ENCODE results near the gene SORCS2.

SORCS2 gene

DNA sequence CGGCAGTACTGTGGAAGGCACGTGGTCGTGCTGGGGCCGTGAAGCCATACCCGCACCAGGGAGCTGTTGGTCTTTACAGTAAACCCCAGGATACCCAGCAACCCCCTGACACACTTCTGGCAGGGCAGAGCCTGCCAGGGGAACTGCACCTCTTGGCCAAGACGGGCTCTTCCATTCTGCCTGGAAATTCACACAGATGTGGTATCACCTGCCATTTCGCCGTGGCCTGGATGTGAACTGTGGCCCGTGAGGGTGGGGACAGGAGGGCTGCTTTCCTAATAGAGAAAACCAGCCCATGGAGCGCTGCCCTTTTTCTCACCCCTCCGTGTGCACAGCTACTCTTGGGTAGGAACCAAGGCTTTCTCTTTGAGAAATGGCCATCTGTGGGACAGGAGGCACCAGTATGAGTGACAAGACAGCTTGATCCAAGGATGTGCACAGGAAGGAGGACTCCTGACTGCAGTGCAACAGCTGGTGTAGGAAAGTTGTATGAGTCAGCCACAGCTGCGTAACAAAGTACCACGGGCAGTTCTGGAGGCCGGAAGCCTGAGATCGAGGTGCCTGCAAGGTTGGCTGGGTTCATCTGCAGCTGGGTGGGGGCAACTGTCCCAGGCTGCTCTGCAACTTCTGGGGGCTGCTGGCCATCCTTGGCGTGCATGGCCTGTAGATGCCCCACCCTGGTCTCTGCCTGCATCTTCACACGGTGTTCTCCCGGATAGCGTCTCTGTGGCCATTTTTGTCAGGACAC, 146.7 kb downstream of the SORCS2 start:
- peaks cover 10% of the 10 kb centered on the region for H3K9me3 Mint-ChIP-seq
- H3K27ac Mint-ChIP-seq = no peak overlapping the region
- H3K27me3 Mint-ChIP-seq (ENCODE audit: low read depth) = no peaks in the 10 kb centered on the region
- no peak overlapping the region for H3K4me3 Mint-ChIP-seq
- H3K36me3 Mint-ChIP-seq (ENCODE audit: low read depth) = no peaks in the 10 kb centered on the region
- H3K4me1 Mint-ChIP-seq (ENCODE audit: low read depth) = no peaks in the 10 kb centered on the region
- DNase-seq (ENCODE audit: low spot score) = no peak

DNA sequence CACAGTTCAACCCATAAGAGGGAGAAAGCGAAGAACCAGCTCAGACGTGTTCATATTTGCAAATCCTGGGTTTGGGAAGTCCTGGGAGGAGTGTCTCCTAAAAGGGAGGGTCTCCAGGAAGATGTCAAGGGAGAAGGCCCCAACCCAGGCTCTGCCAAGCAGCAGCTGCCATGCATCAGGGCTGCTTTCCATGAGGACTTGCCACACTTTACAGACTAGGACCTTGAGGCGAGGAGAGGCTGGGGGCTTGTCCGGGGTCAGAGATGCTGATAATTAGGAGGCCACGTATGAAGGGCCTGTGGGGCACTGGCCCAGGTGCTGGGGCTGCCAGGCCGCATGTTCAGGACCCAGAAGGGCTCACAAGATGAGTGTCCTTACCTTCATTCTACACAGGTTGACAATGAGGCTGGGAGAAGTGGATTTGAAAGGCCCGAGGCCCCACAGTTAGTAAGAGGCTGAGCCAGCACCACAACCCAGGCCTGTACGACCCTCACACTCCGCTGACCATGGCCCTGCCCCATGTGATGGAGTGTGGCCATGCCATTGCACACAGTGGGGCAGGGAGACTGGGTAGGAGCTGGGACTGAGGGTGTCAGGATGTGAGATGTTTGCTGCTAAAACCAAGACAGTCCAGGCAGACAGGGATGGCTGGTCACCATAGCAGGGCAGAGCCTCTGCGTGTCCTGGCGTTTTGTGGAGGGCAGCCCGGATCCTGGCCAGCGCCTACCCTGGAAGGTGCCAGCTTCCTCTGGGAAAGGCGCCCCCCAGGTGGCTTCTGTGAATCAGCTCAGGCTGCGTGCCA, 147.6 kb downstream of the SORCS2 start:
- Mint-ChIP-seq H3K27me3 (ENCODE audit: low read depth) (no peaks in the 10 kb centered on the region), H3K27ac (no peak overlapping the region), H3K9me3 (peaks cover 10% of the 10 kb centered on the region), H3K4me1 (ENCODE audit: low read depth) (no peaks in the 10 kb centered on the region), H3K36me3 (ENCODE audit: low read depth) (no peaks in the 10 kb centered on the region), H3K4me3 (no peak overlapping the region)
- no peak for DNase-seq (ENCODE audit: low spot score)

DNA sequence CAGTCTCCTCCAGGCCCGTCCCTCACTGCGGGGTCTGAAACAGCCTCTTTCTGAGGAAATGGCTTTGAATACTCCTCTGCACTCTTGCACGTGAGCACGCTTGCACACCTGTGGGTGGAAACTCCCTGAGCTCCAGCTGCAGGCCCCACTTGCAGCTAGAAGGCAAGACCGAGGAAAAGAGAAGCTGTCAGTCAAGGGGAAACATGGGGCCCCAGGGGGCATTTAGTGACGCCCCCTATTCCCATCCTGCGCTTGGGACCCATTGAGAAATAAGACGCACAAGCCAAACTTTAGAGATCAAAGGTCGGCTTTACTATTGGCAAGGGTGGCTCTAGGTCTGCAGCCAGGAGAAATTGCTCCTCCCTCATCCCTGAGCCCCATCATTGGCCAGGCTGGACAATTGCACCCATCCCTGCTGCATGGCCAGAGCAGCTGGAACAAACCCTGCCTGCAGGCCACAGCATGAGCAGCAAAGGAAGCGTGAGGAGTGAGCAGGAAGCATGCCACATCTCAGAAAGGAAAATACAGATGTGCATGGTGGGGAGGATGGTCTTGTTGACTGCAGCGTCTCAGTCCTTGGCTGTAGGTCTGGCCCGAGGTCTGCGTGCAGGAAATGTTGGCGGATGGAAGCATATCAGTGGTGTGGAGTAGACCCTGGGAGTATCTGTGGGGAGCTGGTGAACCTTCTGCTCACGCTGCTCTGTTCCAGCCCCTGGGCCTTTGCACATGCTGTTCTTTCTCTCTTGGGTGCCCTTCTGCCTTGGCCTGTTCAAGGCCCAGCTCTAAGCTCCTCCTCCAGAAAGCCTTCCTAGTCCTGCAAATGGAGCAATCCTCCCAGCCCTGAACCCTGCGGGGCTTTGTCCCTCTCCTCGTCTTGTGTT, 148.5 kb downstream of the SORCS2 start:
- H3K27ac Mint-ChIP-seq = no peak overlapping the region
- no peak for DNase-seq (ENCODE audit: low spot score)
- H3K4me1 Mint-ChIP-seq (ENCODE audit: low read depth) = no peaks in the 10 kb centered on the region
- peaks cover 11% of the 10 kb centered on the region for H3K9me3 Mint-ChIP-seq
- H3K36me3 Mint-ChIP-seq (ENCODE audit: low read depth) = no peaks in the 10 kb centered on the region
- no peak overlapping the region for H3K4me3 Mint-ChIP-seq
- no peaks in the 10 kb centered on the region for H3K27me3 Mint-ChIP-seq (ENCODE audit: low read depth)

DNA sequence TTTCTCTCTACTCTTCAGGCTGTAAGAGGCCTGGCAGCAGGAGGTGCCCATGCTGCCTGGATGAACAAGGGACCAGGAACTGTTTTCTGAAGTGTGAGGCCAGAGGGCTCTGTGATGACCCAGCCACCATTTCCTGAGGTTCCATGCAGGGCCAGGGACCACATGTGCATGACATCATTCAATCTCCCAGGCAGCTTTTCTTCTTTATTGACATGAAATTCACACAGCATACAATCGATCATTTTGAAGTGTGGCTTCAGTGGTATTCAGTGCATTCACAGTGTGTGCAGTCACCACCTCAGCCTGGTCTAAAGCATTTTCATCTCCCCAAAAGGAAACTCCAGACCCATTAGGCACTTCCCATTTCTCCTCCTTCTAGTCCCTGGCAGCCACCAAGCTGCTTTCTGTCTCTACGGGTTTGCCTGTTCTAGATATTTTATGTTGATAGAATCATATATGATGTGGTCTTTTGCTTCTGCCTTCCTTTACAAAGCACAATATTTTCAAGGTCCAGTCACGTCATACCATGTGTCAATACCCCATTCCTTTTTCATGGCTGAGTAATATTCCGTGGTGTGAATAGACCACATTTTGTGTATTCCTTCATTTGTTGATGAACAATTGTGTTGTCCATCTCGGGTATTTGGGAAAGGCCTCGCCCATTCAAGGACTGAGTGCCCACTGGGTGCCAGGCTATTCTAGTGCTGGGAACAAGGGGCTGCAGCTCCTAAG, 149.3 kb downstream of the SORCS2 start:
- Mint-ChIP-seq H3K27me3 (ENCODE audit: low read depth) (no peaks in the 10 kb centered on the region), H3K4me3 (no peak overlapping the region), H3K9me3 (peaks cover 19% of the 10 kb centered on the region), H3K36me3 (ENCODE audit: low read depth) (no peaks in the 10 kb centered on the region), H3K4me1 (ENCODE audit: low read depth) (no peaks in the 10 kb centered on the region), H3K27ac (no peak overlapping the region)
- no peak for DNase-seq (ENCODE audit: low spot score)

DNA sequence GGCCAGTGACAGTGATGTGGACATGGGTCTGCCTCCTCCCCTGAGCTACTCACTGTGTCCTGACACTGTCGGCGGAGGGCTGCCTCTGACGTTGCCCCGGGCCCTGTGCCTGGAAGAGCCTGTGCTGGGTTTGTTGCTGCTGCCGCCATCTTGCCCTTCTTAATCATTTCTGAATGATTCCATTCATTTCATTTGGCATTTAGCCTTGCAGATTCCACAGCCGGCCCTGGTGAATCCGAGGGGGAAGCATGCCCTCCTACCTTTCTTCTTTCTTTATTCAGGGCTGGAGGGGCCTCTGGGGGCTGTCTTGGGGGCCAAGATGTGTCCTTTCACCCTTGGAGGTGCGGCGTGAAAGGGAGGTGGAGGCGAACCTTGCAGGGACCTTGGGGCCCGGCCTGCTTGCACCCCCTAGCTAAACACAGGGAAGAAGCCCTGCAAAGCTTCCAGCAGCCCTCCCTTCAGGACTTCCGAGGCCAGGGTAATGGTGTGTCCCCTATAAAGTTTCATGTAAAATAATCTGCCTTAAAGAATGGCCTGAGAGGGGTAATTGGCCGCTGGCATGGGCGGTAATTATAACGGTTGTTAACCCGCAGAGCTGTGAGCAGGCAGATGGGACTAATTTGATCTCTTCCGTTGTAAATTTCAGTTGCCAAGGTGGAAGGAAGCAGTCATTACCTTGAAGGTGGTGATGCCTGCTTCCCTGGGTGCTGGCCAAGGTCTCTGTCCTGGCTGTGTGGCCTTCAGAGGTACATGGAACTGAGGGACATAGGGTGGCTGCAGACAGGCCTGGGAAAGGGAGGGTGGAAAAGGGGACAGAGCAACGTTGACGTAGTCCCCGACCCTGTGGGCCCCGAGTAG, 150.1 kb downstream of the SORCS2 start:
- no peak overlapping the region for H3K27ac Mint-ChIP-seq
- DNase-seq (ENCODE audit: low spot score) = no peak
- H3K4me3 Mint-ChIP-seq = no peak overlapping the region
- no peaks in the 10 kb centered on the region for H3K36me3 Mint-ChIP-seq (ENCODE audit: low read depth)
- H3K9me3 Mint-ChIP-seq = peaks cover 21% of the 10 kb centered on the region
- H3K27me3 Mint-ChIP-seq (ENCODE audit: low read depth) = no peaks in the 10 kb centered on the region
- no peaks in the 10 kb centered on the region for H3K4me1 Mint-ChIP-seq (ENCODE audit: low read depth)

DNA sequence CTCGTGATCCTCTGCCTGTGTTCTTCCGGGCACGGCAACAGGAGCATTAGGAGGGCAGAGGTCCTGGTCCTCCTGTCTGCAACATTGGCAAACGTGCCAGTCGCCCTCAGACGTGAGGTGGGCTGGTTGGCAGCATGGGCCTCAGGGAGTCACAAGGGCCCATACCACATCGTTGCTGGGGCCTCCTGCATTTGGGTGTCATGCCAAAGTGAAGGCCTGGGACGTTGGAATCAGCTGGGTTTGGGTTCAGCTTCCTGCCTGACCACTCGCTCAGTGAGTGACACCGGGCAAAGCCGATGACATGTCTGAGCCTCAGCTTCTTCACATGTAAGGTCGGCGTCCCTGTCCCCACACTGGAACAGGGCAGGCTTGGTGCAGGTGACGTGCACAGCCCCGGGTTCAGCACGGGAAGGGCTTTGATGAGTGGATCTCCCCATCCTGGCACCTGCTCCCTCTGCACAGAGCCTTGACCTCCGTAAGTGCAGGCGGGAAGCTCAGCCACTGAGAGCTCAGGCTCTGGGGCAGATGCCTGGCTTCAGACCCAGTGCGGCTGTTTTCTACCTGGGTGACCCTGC, 150.8 kb downstream of the SORCS2 start:
- H3K4me3 Mint-ChIP-seq = no peak overlapping the region
- H3K27ac Mint-ChIP-seq = no peak overlapping the region
- no peak for DNase-seq (ENCODE audit: low spot score)
- no peaks in the 10 kb centered on the region for H3K27me3 Mint-ChIP-seq (ENCODE audit: low read depth)
- H3K4me1 Mint-ChIP-seq (ENCODE audit: low read depth) = no peaks in the 10 kb centered on the region
- peaks cover 21% of the 10 kb centered on the region for H3K9me3 Mint-ChIP-seq
- H3K36me3 Mint-ChIP-seq (ENCODE audit: low read depth) = no peaks in the 10 kb centered on the region

DNA sequence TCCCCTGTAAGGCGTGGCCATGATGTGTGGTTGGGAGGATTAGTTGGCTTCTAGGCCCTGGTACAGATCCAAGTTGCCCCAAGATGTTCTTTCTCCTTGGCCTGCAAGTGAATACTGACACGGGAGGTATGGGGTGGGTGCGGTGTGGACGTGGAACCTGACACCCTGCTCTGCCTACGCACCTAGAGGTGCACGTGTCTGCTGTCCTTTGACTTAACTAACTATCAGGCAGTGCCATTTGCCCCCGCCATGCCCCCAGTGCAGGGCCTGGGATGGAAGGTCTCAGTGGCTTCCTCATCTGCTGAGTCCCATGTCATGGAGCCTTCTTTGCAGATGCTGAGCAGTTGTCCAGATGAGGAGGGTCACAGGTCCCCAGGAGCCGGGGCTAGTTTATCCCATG, 151.6 kb downstream of the SORCS2 start:
- Mint-ChIP-seq H3K9me3 (peaks cover 21% of the 10 kb centered on the region), H3K36me3 (ENCODE audit: low read depth) (no peaks in the 10 kb centered on the region), H3K4me3 (no peak overlapping the region), H3K27me3 (ENCODE audit: low read depth) (no peaks in the 10 kb centered on the region), H3K27ac (no peak overlapping the region), H3K4me1 (ENCODE audit: low read depth) (no peaks in the 10 kb centered on the region)
- DNase-seq (ENCODE audit: low spot score) = no peak

DNA sequence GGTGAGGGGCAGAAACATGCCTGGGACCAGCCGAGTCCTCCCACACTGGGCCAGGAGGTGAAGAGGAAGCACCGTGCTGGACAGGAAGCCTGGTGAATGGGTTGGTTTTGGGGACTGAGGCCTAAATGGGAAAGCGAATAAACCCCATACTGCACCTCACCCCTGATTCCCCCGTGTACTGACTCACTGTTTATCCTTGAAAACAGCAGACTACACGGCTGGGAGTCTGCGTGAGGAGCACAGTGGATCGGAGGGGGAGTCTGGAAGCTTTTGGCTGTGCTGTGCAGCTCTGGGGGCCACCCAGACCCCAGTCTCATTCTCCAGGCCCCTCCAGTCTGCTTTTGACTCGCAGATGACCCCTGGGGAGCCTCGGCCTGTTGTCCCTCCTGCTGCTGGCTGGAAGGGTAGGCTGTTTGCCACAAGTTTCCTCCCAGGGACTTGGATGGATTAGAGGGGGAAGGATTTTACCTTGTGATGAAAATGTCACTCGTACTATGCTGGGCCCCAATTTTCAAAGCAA, 152.4 kb downstream of the SORCS2 start:
- Mint-ChIP-seq H3K4me3 (no peak overlapping the region), H3K36me3 (ENCODE audit: low read depth) (no peaks in the 10 kb centered on the region), H3K27me3 (ENCODE audit: low read depth) (no peaks in the 10 kb centered on the region), H3K9me3 (peaks cover 21% of the 10 kb centered on the region), H3K4me1 (ENCODE audit: low read depth) (no peaks in the 10 kb centered on the region), H3K27ac (no peak overlapping the region)
- DNase-seq (ENCODE audit: low spot score) = no peak

DNA sequence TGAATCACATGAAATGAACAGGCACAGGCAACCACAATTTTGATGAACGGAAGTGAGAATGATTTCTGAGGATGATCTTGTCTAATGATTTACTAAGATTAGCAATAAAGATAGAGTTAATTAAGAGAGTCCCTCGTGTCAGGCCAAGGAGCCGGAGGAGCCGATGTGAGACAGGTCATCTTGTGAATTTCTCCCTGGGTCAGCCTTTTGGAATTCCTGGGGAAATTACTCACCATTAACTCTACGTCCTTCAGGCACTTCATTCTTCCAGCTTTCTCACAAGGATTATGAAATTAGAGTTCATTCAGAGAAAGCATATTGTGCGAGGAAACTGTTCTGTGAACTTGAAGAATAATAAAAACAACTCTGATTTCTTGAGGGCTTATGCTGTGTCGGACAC, 155.6 kb downstream of the SORCS2 start:
- H3K4me1 Mint-ChIP-seq (ENCODE audit: low read depth) = no peaks in the 10 kb centered on the region
- H3K36me3 Mint-ChIP-seq (ENCODE audit: low read depth) = no peaks in the 10 kb centered on the region
- H3K9me3 Mint-ChIP-seq = peaks cover 11% of the 10 kb centered on the region
- no peak for DNase-seq (ENCODE audit: low spot score)
- H3K4me3 Mint-ChIP-seq = no peak overlapping the region
- H3K27ac Mint-ChIP-seq = no peak overlapping the region
- no peaks in the 10 kb centered on the region for H3K27me3 Mint-ChIP-seq (ENCODE audit: low read depth)

DNA sequence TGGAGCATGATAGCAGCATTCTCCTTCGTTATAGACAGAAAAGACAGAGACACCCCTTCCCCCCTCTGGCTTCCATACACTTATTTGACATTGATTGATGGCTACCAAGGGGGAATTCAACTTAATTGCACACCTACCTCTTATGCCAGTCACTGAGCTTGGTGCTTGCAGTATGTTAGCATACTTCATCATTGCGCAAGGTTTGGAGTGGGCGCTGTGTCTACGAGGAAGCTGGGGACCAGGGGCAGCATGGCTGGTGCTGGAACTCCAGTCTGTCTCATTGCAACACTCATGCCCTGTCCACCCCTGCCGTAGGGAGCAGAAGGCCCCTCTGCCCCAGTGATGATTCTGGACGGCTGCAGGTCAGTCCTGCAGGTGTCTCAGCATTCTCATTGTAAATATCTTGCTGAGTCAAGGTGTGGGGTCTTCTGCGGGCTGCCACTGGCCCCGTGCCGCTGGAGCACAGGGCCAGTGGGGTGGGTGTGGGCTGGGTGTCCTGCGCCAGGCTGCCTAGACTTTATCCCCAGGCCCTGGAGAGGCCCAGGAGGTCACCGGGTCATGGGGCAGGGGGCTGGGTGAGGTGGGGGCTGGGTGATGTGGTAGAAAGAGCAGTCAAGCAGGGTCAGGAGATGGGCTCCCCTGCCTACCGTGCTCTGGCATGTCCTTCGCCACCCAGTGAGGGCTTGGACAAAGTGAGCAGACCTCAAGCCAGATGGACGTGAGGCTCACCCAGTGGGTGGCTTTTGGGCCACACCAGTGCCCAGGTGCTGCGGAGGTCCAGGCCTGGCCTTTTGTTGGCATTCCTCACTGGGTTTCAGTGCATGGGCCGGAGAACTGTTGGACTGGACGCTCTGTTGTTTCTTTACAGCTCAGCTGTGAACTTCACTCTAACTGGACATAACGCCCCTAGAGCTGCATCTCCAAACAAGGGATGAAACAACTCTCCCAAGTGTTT, 156.9 kb downstream of the SORCS2 start:
- no peaks in the 10 kb centered on the region for H3K36me3 Mint-ChIP-seq (ENCODE audit: low read depth)
- no peak overlapping the region for H3K4me3 Mint-ChIP-seq
- no peaks in the 10 kb centered on the region for H3K27me3 Mint-ChIP-seq (ENCODE audit: low read depth)
- no peak overlapping the region for H3K27ac Mint-ChIP-seq
- no peaks in the 10 kb centered on the region for H3K4me1 Mint-ChIP-seq (ENCODE audit: low read depth)
- peaks cover 11% of the 10 kb centered on the region for H3K9me3 Mint-ChIP-seq
- no peak for DNase-seq (ENCODE audit: low spot score)

DNA sequence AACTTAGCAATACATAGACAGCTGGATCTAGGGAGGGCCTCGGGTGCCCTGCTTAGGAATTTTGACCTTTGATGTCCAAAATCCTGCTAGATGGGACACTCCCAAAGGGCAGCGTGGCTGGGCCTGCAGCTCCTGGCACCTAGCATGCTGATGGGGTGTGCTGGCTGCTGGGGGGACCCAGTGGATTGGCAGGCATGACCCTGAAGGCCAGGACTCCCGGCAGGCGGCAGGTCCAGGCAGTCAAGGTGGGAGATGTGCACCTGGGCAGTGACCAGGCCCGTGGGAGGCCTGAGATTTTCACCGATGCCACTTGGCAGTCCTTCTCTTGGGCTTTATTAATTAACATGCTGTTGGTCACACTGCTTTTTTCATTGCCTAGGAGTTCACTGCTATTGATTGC, 158.1 kb downstream of the SORCS2 start:
- Mint-ChIP-seq H3K4me1 (ENCODE audit: low read depth) (no peaks in the 10 kb centered on the region), H3K36me3 (ENCODE audit: low read depth) (no peaks in the 10 kb centered on the region), H3K27ac (no peak overlapping the region)

DNA sequence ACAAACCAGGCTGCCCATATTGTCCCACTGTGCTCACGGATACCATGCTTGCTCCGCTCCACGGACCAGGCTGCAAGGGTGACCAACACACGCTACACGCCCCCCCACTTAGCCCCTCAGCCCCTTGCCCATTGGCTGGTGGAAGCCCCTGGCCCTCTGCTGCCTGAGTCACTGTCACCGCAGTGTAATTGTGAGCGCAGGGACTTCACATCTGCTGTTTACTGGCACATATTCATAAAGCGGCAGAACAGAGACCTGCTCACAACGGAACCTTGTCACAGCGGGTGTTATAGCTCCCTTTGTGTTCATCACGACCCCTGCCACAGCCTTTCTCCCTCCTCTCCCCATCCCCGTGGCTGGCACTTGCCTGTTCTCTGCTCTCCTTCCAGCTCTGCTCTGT, 158.7 kb downstream of the SORCS2 start:
- Mint-ChIP-seq H3K27me3 (ENCODE audit: low read depth) (no peaks in the 10 kb centered on the region), H3K4me3 (no peak overlapping the region), H3K36me3 (ENCODE audit: low read depth) (no peaks in the 10 kb centered on the region), H3K9me3 (peaks cover 8% of the 10 kb centered on the region), H3K27ac (no peak overlapping the region), H3K4me1 (ENCODE audit: low read depth) (no peaks in the 10 kb centered on the region)
- DNase-seq (ENCODE audit: low spot score) = no peak

More for the DNA sequence above, 158.1 kb downstream of the SORCS2 start:
- H3K27me3 Mint-ChIP-seq (ENCODE audit: low read depth) = no peaks in the 10 kb centered on the region
- DNase-seq (ENCODE audit: low spot score) = no peak
- H3K4me3 Mint-ChIP-seq = no peak overlapping the region
- peaks cover 11% of the 10 kb centered on the region for H3K9me3 Mint-ChIP-seq
